HEK293T (cell line): ENCODE results near the gene CNKSR3.

ENCODE experiments used
- CTCF ChIA-PET: fragments of 350-600 bp; formaldehyde crosslinking; extraction: SDS; loops from one replicate; lab custom pipeline; 2021; ENCODE audit warnings: antibody characterized with exemption, inconsistent platforms; lab: Yijun Ruan, JAX
- POLR2A ChIA-PET: fragments of 350-600 bp; formaldehyde crosslinking; extraction: SDS; loops from one replicate; lab custom pipeline; 2020; ENCODE audit warnings: antibody characterized with exemption, inconsistent platforms; lab: Yijun Ruan, JAX
- DNase-seq: peaks from one replicate; pipeline ENCODE4 v3.0.0; 2012; ENCODE audit warnings: mixed read lengths; ENCODE audit errors: extremely low spot score
- ARNT ChIP-seq: fragments of 450-650 bp; IDR thresholded peaks from 2 replicates; pipeline ENCODE4 v1.6.1; 2017; ENCODE audit warnings: mild to moderate bottlenecking
- BHLHE40 ChIP-seq: fragments of 450-650 bp; IDR thresholded peaks from 2 replicates; pipeline ENCODE4 v1.6.1; 2016; ENCODE audit warnings: mild to moderate bottlenecking, moderate library complexity, borderline replicate concordance
- CTBP1 ChIP-seq: fragments of 450-650 bp; IDR thresholded peaks from 2 replicates; pipeline ENCODE4 v1.6.1; 2016; ENCODE audit warnings: borderline replicate concordance
- ELF4 ChIP-seq: fragments of 450-650 bp; IDR thresholded peaks from 2 replicates; pipeline ENCODE4 v1.6.1; 2017; ENCODE audit warnings: antibody characterized with exemption
- FOXA1 ChIP-seq: fragments of 450-650 bp; IDR thresholded peaks from 2 replicates; pipeline ENCODE4 v1.6.1; 2016; ENCODE audit warnings: mild to moderate bottlenecking
- FOXK2 ChIP-seq: fragments of 450-650 bp; IDR thresholded peaks from 2 replicates; pipeline ENCODE4 v1.6.1; 2016; ENCODE audit warnings: mild to moderate bottlenecking
- FOXM1 ChIP-seq: fragments of 450-650 bp; IDR thresholded peaks from 2 replicates; pipeline ENCODE4 v1.6.1; 2017; ENCODE audit warnings: mild to moderate bottlenecking, borderline replicate concordance
- HDGF ChIP-seq: fragments of 450-650 bp; IDR thresholded peaks from 2 replicates; pipeline ENCODE4 v1.6.1; 2017; ENCODE audit warnings: antibody characterized with exemption, borderline replicate concordance
- L3MBTL2 ChIP-seq: fragments of 450-650 bp; conservative IDR thresholded peaks from 2 replicates; pipeline ENCODE4 v1.6.1; 2016; ENCODE audit warnings: mild to moderate bottlenecking
- LEF1 ChIP-seq: fragments of 450-650 bp; IDR thresholded peaks from 2 replicates; pipeline ENCODE4 v1.6.1; 2017; ENCODE audit warnings: mild to moderate bottlenecking, borderline replicate concordance
- NFRKB ChIP-seq: fragments of 450-650 bp; IDR thresholded peaks from 2 replicates; pipeline ENCODE4 v1.6.1; 2016; ENCODE audit warnings: mild to moderate bottlenecking, moderate library complexity
- PKNOX1 ChIP-seq: fragments of 450-650 bp; IDR thresholded peaks from 2 replicates; pipeline ENCODE4 v1.6.1; 2016
- SP1 ChIP-seq: fragments of 450-650 bp; IDR thresholded peaks from 2 replicates; pipeline ENCODE4 v1.6.1; 2017
- SUZ12 ChIP-seq: fragments of 450-650 bp; IDR thresholded peaks from 2 replicates; pipeline ENCODE4 v1.6.1; 2016; ENCODE audit warnings: mild to moderate bottlenecking
- TARDBP ChIP-seq: fragments of 450-650 bp; IDR thresholded peaks from 2 replicates; pipeline ENCODE4 v1.6.1; 2016
- ZNF384 ChIP-seq: fragments of 450-650 bp; IDR thresholded peaks from 2 replicates; pipeline ENCODE4 v1.6.1; 2016

The CNKSR3 gene

GRCh38 chr6:154510144-154510905, at the start of gene CNKSR3:
Gene CNKSR3, minus strand, starts transcription at chr6:154510685. Its CDS starts 571 bp downstream, at chr6:154510114.
- ChIA-PET CTCF (interaction anchor here (0.6 to 1.9 kb wide), 7 partner anchors 10 to 163 kb away, joined by 3 to 12 read pairs (median 3); no protein-coding TSS in a partner anchor), POLR2A (interaction anchor here (0.9 to 2.5 kb wide), 15 partner anchors 10 to 339 kb away, joined by 3 to 10 read pairs (median 5); no protein-coding TSS in a partner anchor)
- DNase-seq: peak; percentile 91
- TF ChIP-seq L3MBTL2 (peak; percentile 70), FOXK2 (no peak)

DNA sequence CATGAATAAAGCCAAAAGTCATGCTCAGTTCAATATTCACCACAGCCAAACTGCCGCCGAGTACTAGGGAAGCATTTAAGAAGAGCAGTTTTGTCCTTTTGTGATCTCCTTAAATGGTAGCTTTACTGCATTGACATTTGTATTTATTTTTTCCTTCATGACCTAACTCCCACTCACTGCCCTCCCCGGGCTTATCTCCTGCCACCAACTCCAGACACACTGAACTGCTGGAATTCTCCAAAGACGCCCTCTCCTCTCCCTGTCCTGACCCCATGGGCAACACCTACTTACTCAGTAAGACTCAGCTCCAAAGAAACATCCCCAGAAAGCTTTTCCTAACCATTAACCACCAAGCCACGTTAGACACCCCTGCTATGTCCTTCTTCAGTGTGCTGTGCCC, 48.5 kb upstream of the CNKSR3 start:
- TF ChIP-seq LEF1: no peak
- TF ChIP-seq FOXK2: no peak
- no peak for TF ChIP-seq CTBP1
- no peak for TF ChIP-seq TARDBP
- no peak for TF ChIP-seq ZNF384
- TF ChIP-seq HDGF: no peak
- TF ChIP-seq L3MBTL2: no peak
- TF ChIP-seq NFRKB: no peak
- no peak for TF ChIP-seq BHLHE40
- ChIA-PET CTCF (no interaction called here), POLR2A (interaction anchor here (1.0 kb wide), 1 partner anchor 13 kb away, joined by 3 read pairs; no protein-coding TSS in a partner anchor)
- no peak for DNase-seq

- TF ChIP-seq ARNT (no peak), FOXA1 (no peak), PKNOX1 (no peak), ELF4 (no peak), HDGF (no peak), FOXK2 (no peak), TARDBP (no peak)
These were observed 48.0 kb upstream of the CNKSR3 start for GRCh38 chr6:154558513-154558912.

GRCh38 chr6:154555073-154555677, 44.7 kb upstream of the CNKSR3 start:
- TF ChIP-seq LEF1: no peak
- peak; percentile 70; the same call in 1 of the 2 replicates for TF ChIP-seq ARNT
- ChIA-PET CTCF (interaction anchor here (0.6 kb wide), 1 partner anchor 40 kb away, joined by 3 read pairs; no protein-coding TSS in a partner anchor), POLR2A (interaction anchor here (1.4 kb wide), 1 partner anchor 29 kb away, joined by 4 read pairs; no protein-coding TSS in a partner anchor)
- peak; percentile 49 for DNase-seq

More at GRCh38 chr6:154558513-154558912, 48.0 kb upstream of the CNKSR3 start:
- CTCF ChIA-PET: no interaction called here
- POLR2A ChIA-PET: interaction anchor here (1.0 kb wide), 1 partner anchor 13 kb away, joined by 3 read pairs; no protein-coding TSS in a partner anchor
- no peak for DNase-seq

DNA sequence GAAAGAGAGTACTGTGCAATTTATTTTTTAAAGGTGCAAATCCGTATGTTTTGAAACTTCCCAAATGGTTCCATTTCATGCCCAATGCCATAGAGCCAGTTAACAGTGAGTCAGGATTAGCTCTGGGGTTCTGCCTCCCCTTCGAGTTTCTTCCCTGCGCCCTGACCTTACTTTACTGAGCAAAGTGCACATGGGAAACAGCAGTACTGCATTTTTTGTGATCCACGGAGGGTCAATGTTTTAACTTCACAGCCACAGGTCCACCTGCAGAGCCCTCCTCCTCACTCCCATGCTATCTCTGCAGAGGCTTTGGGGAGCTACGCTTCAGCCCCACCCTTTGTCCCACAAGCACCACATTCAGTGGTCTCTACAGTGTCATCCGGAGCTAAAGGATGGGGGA, 44.0 kb upstream of the CNKSR3 start:
- DNase-seq: no peak
- TF ChIP-seq FOXK2 (no peak), ARNT (no peak), ELF4 (no peak), SP1 (no peak), TARDBP (no peak), ZNF384 (no peak), NFRKB (no peak), BHLHE40 (no peak), PKNOX1 (no peak), SUZ12 (no peak), L3MBTL2 (no peak), HDGF (no peak), CTBP1 (no peak)
- CTCF ChIA-PET: interaction anchor here (0.6 kb wide), 1 partner anchor 39 kb away, joined by 3 read pairs; no protein-coding TSS in a partner anchor
- POLR2A ChIA-PET: interaction anchor here (1.4 kb wide), 1 partner anchor 30 kb away, joined by 4 read pairs; no protein-coding TSS in a partner anchor

DNA sequence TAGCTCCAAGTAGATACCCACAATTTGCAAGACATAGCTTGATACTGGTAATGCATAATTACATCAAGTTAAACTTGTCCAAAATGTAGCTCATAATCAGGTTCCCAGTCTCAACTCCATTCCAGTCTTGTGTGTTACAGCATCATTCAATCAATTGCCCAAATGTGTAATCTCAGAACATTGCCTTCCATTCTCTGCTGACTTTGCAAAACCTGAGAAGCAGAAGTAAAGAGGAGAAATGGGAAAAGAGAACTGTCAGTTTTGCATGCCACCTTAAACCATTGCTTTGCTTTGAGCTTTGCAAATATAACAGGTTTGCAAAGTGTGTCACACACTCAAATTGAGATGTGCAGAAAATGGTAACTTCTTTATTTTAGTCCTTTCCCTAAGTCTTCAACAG, 40.3 kb upstream of the CNKSR3 start:
- ChIA-PET POLR2A (interaction anchor here (0.9 kb wide), 1 partner anchor 40 kb away, joined by 3 read pairs; the partner anchor contains the start of gene CNKSR3), CTCF (interaction anchor here (1.1 kb wide), 1 partner anchor 34 kb away, joined by 3 read pairs; no protein-coding TSS in a partner anchor)
- no peak for DNase-seq
- TF ChIP-seq HDGF (no peak), SUZ12 (no peak), ELF4 (no peak), L3MBTL2 (no peak), TARDBP (no peak), ARNT (no peak), FOXK2 (no peak), LEF1 (no peak), FOXM1 (no peak), NFRKB (no peak), FOXA1 (no peak)
